SIG-M5 (cell line): Measurements from ENCODE around the gene PRSS50.
"Not testable (repeated sequence)": the region's sequence is repeated elsewhere in the genome, so short reads cannot be mapped to it uniquely, and the experiment has no call there.

Experiments used
- DNase-seq: peaks from one replicate; lab custom pipeline; 2025; lab: John Stamatoyannopoulos, UW

Gene PRSS50

DNA sequence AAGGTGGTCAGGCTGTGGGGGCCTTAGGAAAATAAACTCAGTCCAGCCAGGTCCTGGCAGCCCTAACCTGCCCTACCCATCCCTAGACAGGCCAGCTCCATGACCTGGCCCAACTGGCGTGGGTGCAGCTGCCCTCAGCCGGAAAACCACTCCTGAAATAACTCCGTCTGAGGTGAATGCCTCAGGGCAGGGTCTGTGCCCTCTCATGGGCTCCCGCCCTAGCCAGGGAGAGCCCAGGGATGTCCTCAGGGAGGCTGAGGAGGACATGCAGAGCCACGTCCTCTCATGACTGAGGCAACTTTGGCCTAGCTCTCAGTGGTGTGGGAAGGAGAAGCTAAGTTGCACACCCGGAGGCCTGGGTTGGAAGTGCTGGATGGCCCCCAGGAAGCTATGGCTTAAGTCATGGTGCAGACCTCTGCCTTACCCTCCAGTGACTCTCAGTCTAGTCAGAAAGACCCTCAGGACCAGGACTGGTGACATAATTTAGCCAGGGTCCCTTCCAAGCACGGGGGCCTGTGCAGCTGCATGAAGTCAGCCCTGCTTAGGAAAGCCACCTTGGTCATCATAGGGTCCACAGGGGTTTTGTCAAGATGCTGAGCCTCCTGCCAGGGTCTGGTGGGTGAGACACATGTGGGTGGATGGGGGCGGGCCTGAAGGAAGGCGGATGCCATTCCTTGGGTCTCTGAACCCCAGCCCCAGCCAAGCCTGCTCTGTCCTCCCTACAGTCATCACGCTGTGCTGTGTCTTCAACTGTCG, 9.1 kb downstream of the PRSS50 start:
- DNase-seq, result no peak

GRCh38 chr3:46707601-46708011, 10.1 kb downstream of the PRSS50 start:
- no peak for DNase-seq

GRCh38 chr3:46706771-46707582, 10.7 kb downstream of the PRSS50 start:
- DNase-seq, result no peak

DNA sequence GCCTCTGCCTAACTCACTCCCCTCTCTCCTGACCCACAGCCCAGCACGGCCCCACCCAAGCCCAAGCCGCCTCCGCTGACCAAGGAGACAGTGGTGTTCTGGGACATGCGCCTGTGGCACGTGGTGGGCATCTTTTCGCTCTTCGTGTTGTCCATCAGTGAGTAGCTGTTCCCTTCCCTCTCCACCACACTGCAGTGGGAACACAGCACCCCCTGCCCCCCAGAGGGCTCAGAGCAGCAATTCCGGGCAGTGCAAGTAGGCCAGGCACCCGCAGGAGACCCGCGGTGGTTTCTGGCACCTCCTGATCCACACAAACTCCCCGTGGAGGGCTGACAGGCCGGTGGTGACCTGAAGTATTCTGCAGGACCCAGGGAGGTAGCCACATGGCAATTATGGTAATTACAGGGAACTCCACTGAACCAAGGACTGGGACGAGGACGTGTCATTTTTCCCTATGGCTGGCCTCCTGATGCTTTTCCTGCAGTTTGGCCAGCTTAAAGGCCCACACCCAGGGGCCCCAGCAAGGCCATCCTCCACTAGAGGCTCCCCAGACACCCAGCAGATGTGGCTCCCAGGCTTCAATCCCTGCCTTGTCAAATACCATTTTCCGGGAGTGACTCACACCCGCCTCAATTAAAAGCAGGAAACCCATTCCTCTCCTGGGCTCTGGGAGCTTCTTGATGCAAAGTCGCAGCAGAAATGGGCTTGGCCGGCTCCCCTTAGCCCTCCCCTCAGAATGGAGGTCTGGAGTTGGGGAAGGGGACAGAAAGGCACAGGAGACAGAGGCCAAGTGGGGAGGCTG, 11.7 kb downstream of the PRSS50 start:
- DNase-seq, result no peak

GRCh38 chr3:46705022-46705530, 12.6 kb downstream of the PRSS50 start:
- no peak for DNase-seq

- not testable (repeated sequence) for DNase-seq
These were observed 13.3 kb downstream of the PRSS50 start for GRCh38 chr3:46704346-46704745.

DNA sequence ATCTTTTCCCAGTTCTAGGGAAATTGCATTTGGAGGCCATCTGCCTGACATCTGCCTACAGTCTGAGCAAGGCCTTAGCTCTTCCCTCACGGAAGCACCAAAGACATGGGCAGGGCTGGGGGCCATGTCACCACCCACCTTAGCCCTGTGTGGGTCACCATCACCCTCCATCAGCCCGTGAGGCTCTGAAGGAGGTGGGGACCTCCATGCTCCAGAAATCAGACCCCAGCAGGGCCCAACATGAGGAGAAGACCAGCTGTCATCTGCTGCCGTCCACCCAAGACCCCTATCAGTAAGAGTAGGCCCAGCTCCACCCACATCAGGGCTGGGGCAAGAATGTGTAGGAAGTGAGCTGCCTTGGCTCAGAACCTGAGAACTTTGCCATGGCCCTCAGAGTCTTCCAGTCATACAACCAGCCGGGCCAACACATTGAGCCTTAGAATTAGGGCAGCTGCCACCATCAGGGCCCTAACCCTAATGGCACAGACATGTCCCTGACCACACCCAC, 14.6 kb downstream of the PRSS50 start:
- no peak for DNase-seq

GRCh38 chr3:46702246-46703012, 15.2 kb downstream of the PRSS50 start:
- no peak for DNase-seq

GRCh38 chr3:46701181-46701939, 16.3 kb downstream of the PRSS50 start, which contains the start of gene TMIE:
Gene TMIE, plus strand, starts transcription at chr3:46701392. Its CDS starts 96 bp downstream, at chr3:46701488.
- DNase-seq, result no peak

DNA sequence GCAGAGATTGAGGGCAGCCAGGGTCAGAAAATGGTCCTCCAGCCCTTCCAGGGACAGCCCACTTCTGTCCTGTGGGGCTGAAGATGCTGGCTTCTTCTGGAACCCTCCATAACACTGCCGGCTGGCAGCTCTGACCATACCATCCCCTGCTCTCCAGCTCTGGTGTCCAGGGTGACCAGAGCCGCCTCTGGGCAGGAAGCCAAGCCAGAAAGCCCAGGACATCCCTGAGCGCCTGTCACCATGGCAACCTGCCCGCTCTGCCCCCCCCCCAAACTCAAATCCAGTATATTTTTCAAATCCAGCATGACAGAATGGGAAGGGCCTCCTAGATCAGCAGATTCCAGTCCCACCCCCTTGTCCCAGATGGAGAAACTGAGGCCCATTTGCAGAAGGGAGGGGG, 16.9 kb downstream of the PRSS50 start:
- no peak for DNase-seq

DNA sequence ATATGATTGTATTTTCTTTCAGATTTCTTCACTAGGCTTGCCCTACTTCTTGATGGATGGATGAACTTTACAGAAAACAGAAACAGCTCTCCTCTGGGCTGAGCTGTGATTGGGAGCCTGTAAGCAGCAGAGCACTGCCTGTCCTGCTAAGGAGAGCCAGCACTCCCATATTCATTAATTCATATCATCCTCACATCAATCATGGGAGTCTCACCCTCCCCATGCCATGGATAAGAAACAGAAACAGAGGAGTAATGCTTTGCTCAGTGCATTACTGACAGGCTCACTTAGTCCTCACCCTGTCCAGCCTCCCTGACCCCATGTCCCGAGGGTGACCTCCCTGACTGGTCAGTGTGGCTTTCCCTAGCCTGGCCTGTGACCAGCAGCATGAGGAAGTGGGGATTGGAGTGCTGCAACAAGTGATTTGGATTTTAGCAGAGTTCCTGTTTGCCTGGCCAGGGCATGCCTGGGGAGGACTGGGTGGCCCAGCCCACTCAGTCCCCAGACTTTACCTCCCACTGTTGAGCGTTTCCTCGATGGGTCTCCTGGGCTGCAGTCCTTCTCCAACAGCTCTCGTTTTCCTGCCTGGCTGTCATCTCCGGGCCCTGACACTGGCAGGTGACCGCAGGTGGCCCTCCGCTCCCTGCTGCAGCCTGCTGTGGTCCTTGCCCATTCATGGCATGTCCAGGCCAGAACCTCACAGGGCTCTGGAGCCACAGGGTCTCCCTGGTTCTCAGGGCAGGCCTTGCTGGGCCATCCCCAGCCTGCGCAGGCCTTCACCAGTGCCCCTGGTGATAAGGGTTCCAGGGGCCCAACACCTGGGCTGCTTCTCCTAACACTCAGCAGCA, 17.8 kb downstream of the PRSS50 start:
- DNase-seq, result no peak

DNA sequence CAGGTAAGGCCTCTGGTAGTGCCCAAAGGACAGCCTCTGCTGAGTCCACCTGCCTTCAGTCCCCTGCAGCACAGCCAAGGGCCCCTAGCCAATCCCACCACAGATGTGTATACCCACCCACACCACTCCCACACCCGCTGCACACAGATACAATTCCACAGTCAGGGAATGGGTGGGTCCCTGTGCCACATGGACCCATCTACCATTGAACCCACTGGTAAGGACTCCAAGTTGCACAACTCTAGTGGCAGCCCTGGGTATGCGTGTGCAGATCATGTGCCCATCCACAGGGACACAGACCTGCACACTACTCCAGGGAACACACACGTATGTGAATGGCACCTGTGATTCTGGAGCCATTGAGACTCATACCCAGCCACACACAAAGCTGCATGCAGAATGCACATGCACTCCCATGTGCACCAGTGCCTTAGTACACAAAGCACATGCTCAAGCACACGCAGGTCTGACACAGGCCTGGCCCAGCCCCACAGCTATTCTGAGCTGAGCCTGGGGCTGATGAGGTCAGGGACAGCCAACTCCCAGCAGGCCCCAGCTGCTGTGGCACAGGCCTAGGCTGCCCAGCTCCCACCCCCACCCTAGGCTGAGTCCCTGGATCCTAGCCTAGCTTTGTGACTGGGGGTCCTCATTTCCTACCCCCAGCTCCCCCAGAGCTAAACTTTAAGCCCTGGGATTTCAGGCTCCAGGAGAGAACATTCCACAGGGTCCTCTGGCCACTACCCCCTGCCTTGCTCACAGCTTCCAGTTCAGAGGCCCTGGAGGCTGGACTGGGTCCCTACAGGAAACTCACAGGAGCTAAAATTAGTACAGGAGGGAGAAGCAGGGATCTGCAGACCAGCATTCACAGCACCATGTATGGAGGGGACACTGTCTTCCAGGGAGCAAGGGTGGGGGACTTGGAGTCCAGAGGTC, 21.4 kb downstream of the PRSS50 start:
- no peak for DNase-seq

DNA sequence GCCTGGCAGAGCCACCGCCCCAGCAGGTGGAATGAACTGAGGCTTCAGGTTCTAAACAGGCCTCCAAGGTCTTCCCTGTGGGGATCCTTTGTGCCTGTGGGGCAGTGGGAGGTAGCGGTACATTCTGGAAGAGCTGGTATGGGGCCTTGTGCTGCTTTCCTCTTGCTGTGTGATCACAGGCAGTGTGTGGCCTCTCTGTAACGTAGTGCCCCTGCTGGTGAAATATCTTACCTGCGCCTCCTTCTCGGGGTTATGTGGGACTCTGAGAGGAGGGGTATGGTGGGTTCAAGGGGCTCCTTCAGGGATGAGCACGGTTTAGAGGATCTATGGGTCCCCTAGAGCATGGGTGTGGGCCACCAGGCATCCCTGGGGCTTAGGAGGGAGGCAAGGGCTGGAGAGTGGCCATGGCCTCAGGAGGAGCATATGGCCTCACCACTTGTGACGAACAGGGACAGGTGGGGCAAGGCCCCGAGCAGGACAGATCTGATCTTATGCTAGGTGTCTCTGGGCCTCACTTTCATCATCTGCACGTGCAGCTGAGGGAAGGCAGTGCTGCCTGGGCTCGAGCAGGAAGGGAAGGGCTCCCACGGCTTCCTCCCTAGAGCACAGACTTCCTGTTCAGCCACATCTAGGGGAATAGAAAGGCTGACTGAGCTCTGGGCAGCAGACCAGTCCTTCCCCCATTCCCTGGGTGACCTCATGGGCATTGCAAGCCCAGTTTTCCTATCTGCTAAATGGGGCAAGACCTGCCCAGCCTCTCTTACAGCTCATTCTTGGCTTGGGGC, 22.3 kb downstream of the PRSS50 start:
- no peak for DNase-seq

DNA sequence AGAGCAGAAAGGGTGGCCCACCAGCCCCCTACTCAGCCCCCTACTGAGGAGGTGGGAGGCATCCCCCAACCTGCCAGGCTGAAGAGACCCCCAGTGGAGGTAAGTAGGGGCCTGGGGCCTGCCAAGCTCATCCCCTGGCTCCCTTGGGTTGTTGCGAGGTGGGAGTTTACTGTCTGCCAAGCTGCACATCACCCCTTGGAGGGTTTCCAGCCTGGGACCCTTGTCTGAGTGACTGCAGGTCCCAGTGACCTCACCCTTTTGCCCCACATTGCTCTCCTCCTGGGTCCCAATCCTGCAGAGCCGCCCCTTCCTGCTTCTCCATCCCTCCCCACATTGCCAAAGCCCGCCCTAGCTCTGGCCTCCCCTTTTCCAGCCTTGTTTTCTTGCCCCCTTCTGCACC, 23.1 kb downstream of the PRSS50 start:
- DNase-seq, result no peak

DNA sequence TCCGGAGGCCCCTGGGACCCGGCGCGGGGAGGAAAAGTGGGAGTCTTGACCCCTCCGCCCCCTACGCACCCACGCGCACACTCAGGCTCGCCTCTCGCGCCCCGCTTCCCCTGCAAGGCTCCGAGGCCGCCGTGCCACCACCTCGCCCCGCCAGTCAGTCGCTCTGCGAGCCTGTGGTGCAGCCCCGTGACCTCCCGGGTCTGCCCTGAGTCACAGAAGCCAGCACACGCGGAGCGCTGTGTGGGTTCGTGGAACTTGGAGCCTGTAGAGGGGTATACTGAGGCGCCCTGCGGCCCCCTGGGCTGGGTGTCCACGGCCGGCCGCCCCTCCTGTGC, 23.8 kb downstream of the PRSS50 start:
- no peak for DNase-seq

DNA sequence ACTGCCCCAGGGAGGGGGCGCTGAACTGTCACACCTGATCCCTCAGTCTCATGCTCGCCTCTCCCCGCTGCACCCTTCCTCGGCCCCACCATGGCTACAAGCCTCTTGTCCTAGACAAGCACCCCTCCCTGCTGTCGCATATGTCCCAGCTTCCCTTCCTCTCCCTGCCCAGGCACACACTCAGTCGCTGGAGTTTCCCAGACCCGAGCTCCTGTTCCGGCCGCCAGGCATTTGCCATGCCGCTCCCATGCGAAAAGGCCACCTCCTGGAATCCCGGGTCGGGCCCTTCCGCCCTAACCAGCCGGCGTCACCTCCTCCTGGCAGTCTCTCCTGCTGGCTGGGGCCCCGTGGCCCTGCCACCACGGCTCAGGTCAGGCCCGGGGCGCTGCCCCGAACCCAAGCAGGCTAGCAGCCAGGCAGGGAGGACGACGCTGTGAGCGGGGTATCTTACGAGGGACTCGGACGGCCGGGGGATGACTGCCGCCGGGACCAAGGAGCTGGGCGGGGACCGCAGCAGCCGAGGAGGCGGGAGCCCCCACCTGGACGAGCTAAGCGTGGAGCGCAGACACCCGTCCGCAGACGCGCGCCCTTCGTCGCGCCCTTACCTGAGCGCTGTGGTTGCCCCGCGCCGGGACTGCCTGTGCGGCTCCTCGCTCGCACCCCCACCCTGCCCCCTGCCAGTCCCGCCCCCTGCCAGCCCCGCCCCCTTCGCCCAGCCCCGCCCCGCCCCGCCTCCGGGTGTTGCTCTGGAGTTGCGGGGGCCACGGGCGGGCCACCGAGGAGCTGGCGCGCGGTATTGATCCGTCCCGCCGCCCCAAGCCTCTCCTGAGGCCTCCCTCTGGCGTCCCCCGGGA, 24.4 kb downstream of the PRSS50 start, which contains the start of gene ALS2CL:
Gene ALS2CL (minus strand): TSS at position 642 of the 854 bp plus-strand sequence. CDS start 4,239 bp downstream, outside the sequence.
- DNase-seq, result no peak

DNA sequence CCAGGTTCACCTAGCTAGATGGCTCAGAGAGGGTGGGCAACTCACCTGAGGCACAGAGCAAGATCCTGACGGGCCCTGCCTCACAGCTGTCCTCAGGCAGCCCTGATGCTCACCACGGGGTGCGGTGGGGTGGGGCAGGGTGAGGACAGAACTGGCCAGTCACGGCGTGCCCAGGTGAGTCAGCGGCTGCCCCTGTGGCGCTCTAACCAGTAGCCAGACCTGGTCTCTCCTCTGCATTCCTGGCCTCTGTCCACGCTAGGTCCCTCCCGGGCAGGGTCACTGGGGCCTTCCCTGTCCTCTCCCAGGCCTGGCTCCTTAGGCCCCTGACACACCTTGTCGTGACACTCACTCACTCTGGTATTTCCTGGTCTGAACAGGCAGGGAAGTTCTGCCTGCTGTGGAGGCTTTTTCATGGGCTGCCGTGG, 25.1 kb downstream of the PRSS50 start:
- DNase-seq, result no peak
